NK-92 treated with Interleukin-12 subunit alpha and Interleukin-12 subunit beta, amount 100 ng/mL, for 24 hours (cell line): ENCODE measurements around the gene CT45A10.
A peak's percentile ranks its signal among the peaks of the same experiment; 100 is the strongest.
"Not testable (repeated sequence)": the region's sequence is repeated elsewhere in the genome, so short reads cannot be mapped to it uniquely, and the experiment has no call there.

ENCODE experiments used
- DNase-seq: peaks from one replicate; lab custom pipeline; 2025; lab: John Stamatoyannopoulos, UW

Gene CT45A10, protein sequence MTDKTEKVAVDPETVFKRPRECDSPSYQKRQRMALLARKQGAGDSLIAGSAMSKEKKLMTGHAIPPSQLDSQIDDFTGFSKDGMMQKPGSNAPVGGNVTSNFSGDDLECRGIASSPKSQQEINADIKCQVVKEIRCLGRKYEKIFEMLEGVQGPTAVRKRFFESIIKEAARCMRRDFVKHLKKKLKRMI

DNA sequence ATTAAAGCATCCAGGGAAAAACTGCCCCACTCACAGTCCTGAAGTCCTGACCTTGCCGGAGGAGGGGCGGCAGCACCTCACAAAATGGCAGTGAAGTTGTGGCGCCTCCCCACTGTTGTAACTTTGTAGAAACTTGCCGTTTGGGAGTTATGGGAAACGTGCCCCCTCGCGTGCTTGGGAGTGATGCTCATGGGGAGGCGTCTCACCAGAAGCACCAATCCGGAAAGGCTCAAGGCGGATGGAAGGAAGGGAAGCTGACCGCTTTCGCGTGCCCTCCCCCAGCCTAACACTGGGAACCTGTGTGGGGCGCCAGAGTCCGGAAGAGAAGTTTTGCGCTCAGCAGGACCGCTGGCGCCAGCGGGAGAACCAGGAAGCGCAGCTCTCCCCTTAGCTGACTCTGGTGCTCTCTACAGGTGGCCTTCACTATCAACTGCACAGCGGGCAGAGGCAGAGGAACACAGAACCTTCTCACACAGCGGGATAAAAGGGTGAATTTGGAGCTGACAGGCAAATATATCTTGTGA is at the start of gene CT45A10, which contains the start of gene SAGE1:
Gene CT45A10, minus strand, starts transcription at position 151 of the 524 bp plus-strand sequence. CDS start 8,100 bp downstream, outside the sequence.
Gene SAGE1, plus strand, starts transcription at position 423 of the 524 bp plus-strand sequence. CDS start 2,527 bp downstream, outside the sequence.
- DNase-seq = no peak

DNA sequence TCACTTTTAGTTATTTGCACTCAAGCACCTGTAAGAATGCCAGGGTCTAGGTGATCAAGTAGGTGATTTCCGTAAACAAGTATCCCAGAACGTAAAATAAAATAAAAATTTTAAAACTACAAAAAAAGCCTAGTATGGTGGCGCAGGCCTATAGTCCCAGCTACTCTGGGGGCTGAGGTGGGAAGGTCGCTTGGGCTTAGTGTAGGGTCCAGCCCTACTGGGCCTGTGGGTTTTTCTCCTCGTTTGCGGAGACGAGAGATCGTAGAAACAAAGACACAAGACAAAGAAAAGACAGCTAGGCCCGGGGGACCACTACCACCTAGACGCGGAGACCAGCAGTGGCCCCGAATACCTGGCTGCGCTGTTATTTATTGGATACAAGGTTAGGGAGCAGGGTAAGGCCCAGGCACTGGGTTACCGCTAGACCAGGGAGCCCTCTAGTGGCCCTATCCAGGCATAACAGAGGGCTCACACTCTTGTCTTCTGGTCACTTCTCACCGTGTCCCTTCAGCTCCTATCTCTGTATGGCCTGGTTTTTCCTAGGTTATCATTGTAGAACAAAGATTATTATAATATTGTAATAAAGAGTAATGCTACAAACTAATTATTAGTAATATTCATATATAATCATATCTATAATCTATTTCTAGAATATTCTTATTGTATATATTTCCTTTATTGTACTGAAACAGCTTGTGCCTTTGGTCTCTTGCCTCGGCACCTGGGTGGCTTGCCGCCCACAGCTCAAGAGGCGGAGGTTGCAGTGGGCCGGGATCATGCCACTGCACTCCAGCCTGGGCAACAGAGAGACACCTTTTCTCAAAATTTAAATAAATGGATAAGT is 38.6 kb upstream of the CT45A10 start:
- no peak for DNase-seq

DNA sequence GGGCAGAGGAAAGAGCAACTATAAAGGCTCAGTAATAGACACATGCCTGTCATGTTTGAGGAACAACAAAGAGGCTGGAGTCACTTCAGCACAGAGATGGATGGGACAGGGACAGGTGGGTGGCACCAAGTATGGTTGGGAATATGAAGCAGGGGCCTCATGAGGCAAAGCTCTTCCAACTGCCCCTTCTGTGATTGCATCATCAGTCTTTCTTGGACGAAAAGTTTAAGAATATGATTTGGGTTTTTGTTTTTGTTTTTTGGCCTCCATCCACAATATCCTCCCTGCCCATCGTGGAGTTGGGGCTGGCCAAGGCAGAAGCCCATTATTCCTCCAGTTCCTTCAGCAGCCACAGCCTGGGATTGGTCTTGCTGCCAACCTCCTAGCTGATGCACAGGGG is 34.7 kb upstream of the CT45A10 start:
- no peak for DNase-seq

DNA sequence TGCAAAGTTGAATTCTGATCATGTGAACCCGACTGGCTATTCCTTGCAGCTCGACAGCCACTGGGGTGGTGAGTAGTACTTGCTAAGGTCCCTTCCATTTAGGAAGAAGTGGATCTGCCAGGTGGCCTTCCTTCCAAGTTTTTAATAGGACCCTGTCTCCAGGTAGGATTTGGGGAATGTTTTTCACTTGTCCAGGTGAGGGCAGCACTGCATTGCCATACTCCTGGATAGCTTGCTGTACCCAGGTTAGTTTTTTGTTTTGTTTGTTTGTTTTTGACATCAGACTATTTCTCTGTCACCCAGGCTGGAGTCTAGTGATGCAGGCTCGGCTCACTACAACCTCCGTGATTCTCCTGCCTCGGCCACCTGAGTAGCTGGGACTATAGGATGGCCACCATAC is 30.1 kb upstream of the CT45A10 start:
- DNase-seq = no peak

DNA sequence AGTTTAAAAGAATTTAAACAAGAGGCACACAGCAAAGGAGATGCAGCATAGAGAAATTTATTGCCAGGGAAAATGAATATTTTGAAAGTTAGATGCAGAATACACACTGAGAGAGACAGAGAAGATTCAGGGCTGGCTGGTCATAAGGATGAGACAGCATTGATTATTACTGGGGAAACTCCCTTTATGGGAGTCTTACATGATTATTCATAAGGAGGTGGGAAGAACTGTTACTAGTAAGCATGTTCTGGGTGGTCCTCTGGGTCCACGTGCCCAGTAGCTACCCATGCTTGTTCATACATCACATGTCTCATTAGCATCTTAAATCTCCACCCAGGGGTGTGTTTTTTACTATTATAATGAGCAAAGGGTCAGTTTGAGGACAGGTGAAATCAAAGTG is 27.3 kb upstream of the CT45A10 start:
- not testable (repeated sequence) for DNase-seq

DNA sequence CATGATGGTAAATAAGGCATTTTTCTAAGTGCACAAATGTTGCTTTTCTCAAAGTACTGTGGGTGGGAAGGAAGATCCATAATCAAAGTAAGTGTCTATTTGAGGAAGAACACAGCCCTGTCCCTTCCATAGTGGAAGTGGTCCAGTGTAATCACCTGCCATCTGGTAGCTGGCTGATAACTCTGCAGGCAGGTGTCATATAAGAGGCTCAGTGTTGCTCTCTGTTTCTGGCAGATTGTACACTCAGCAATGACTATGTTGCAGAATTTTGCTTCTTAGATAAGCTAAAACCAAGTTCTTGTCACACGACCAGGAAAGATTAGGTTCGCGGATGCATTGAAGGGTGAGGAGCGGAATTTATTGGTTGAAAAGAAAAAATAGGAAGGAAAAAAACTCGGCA is 21.2 kb upstream of the CT45A10 start:
- no peak for DNase-seq

DNA sequence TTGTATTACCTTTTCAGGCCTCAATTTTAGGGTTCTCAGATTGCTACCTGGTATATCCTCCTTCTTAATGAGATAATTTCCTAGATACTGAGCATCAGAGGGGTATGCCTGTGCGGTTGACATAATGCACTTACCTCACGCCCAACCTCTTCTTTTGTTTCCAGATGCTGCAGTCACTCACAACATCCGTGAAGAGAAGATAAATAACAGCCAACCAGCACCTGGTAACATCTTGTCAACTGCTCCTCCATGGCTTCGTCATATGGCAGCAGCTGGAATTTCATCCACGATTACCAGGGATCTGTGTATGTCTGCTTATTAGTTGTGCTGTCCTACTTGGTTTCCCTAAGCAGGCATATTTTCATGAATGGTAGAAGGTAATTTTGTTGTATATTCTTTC is 17.0 kb upstream of the CT45A10 start:
- no peak for DNase-seq

DNA sequence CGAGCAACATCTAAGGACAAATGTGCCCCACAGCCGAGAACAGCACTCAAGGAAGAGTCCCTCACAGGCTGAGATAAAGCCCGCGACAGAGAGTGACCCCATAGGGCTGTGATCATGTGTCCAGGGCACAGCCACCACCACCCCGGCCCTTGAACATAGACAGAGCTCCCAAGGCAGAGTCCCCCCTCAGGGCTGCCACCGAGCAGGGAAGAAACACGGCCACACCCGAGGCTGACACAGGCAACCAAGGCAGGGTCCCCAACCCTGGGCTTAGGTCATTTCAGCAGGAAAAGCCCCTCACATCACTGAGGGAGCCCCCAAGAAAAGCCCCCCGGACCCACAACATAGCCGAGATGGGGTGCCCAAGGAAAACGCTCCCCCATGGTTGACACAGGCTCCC is 463 bp downstream of the CT45A10 start:
- no peak for DNase-seq

DNA sequence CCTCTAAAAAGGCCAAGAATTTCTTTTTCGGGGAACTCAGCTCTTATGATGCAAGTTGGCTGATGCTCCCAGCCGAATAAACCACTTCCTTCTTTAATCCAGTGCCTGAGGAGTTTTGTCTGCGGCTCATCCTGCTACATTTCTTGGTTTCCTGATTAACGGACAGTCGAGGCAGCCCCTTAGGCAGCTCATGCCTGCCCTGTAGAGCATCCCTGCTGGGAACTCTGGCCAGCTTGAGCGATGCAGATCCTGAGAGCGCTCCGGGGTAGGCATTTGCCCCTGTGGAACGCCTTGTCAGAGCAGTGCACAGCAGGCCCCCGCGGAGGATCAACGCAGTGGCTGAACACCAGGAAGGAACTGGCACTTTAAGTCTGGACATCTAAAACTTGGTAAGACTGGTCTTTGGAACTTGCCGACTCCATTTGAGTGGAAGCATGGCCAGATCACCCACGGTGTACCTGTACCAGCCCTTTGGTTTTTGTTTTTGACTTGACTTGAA is 3.1 kb downstream of the CT45A10 start:
- no peak for DNase-seq

DNA sequence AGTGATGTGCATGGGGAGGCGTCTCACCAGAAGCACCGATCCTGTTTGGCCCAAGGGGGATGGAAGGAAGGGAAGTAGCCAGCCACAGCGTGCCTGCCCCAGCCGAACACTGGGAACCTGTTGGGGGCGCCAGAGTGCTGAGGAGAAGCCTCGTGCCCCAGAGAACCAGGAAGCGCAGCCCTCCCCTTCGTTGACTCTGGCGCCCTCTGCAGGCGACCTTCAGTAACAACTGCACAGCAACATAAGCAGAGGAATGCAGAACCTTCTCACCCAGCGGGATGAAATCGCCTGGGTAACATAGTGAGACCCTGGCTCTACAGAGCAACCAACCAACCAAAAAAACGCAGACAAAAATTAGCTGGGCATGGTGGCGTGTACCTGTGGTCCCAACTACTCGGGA is 4.3 kb downstream of the CT45A10 start:
- DNase-seq = peak; percentile 8

DNA sequence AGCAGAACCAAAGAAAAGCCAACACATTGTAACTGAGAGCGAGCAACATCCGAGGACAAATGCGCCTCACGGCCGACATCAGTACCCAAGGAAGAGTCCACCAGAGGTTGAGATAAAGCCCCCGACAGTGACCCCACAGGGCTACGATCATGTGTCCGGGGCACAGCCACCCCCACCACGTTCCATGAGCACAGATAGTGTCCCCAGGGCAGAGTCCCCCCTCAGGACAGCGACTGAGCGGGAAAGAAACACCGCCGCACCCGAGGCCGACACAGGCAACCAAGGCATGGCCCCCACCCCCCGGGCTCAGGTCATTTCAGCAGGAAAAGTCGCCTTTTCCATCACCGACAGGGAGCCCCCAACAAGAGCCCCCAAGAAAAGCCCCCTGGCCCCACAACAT is 5.0 kb downstream of the CT45A10 start:
- not testable (repeated sequence) for DNase-seq

DNA sequence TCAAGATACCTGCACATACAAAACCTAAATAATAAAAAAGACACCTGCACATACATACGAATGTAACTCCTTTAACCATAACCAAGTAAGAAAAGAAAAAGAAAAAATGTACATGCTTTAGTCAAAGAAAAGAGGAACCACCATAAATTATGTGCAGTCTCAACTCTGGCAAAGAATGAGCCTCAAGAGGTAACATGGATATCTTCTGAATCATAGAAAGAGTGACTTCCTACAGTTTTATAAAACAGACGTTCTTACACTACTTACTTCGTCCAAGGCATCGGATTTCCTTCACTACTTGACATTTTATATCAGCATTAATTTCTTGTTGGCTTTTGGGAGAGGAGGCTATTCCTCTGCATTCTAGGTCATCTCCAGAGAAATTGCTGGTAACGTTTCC is 10.5 kb downstream of the CT45A10 start:
- not testable (repeated sequence) for DNase-seq

DNA sequence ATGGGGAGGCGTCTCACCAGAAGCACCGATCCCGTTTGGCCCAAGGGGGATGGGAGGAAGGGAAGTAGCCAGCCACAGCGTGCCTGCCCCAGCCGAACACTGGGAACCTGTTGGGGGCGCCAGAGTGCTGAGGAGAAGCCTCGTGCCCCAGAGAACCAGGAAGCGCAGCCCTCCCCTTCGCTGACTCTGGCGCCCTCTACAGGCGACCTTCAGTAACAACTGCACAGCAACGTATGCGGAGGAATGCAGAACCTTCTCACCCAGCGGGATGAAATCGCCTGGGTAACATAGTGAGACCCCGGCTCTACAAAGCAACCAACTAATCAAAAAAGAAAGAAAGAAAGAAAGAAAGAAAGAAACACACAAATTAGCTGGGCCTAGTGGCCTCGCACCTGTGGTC is 21.5 kb downstream of the CT45A10 start, which contains the start of gene CT45A9:
Gene CT45A9, minus strand, starts transcription at position 101 of the 400 bp plus-strand sequence. CDS start 3,751 bp downstream, outside the sequence.
- not testable (repeated sequence) for DNase-seq

DNA sequence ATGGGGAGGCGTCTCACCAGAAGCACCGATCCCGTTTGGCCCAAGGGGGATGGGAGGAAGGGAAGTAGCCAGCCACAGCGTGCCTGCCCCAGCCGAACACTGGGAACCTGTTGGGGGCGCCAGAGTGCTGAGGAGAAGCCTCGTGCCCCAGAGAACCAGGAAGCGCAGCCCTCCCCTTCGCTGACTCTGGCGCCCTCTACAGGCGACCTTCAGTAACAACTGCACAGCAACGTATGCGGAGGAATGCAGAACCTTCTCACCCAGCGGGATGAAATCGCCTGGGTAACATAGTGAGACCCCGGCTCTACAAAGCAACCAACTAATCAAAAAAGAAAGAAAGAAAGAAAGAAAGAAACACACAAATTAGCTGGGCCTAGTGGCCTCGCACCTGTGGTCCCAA is 38.8 kb downstream of the CT45A10 start, which contains the start of gene CT45A8:
Gene CT45A8, minus strand, starts transcription at position 101 of the 400 bp plus-strand sequence. CDS start 3,755 bp downstream, outside the sequence.
- not testable (repeated sequence) for DNase-seq

DNA sequence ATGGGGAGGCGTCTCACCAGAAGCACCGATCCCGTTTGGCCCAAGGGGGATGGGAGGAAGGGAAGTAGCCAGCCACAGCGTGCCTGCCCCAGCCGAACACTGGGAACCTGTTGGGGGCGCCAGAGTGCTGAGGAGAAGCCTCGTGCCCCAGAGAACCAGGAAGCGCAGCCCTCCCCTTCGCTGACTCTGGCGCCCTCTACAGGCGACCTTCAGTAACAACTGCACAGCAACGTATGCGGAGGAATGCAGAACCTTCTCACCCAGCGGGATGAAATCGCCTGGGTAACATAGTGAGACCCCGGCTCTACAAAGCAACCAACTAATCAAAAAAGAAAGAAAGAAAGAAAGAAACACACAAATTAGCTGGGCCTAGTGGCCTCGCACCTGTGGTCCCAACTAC is 56.1 kb downstream of the CT45A10 start, which contains the start of gene CT45A7:
Gene CT45A7, minus strand, starts transcription at position 101 of the 400 bp plus-strand sequence. CDS start 3,747 bp downstream, outside the sequence.
- not testable (repeated sequence) for DNase-seq
